HepG2 (cell line): ENCODE data around the gene FOCAD. TPM values are rescaled to one million over a fixed set of nuclear protein-coding genes. Genes with fewer than 3 reads are reported as not detected.

Source experiments
- ATAC-seq: fragments of 200-7000 bp; cut with Tn5 transposase; 3 replicates; pipeline ENCODE4 v1.9.1; 2020; ENCODE audit warnings: mild to moderate bottlenecking, moderate library complexity
- BruUV-seq: library from RNA; stranded (reverse); fragments of 400-500 nt; replicated peaks from 2 replicates; lab custom pipeline; 2021; lab: Mats Ljungman, UMichigan
- CTCF ChIA-PET: fragments of 300-600 bp; formaldehyde crosslinking; extraction: SDS; loops from one replicate; lab custom pipeline; 2021; ENCODE audit warnings: low total read pairs, inconsistent platforms, low intra/inter-chr PET ratio; lab: Yijun Ruan, JAX
- POLR2A ChIA-PET: fragments of 350-600 bp; sonication (Branson Sonifier 250); formaldehyde crosslinking; loops from one replicate; lab custom pipeline; 2020; ENCODE audit warnings: antibody characterized with exemption, inconsistent platforms; lab: Yijun Ruan, JAX
- DNase-seq: peaks from one replicate; pipeline ENCODE4 v3.0.0-alpha.2; 2015; ENCODE audit warnings: low spot score
- FAIRE-seq: peaks from 3 replicates; lab custom pipeline; 2011; peaks lifted over from hg19 to GRCh38; lab: Jason Lieb, UNC
- H2AFZ ChIP-seq: one replicate; pipeline ENCODE4 v1.6.1; 2011; ENCODE audit warnings: low read length, inconsistent platforms
- H3K27ac ChIP-seq: fragments of 300-600 bp; 3 replicates; pipeline ENCODE4 v1.8.0; 2011; ENCODE audit warnings: mixed run types, mild to moderate bottlenecking, mixed read lengths, low read length, inconsistent platforms; ENCODE audit not compliant: insufficient read depth; ENCODE audit errors: extremely low read length
- H3K27me3 ChIP-seq, 2 experiments: fragments of 200-600 bp in 1 of 2; 2 replicates in 1 of 2; 3 replicates in 1 of 2; pipeline versions ENCODE4 v1.6.0 to v1.8.0; 2011; ENCODE audit warnings: low read length in 2 of 2, mild to moderate bottlenecking in 2 of 2, moderate library complexity in 2 of 2, inconsistent platforms in 1 of 2; ENCODE audit not compliant: insufficient read depth in 2 of 2, control insufficient read depth in 1 of 2
- H3K36me3 ChIP-seq, 2 experiments: fragments of 200-600 bp in 1 of 2; replicated peaks in 1 of 2; 2 replicates in 1 of 2; 3 replicates in 1 of 2; pipeline versions ENCODE4 v1.5.1 to v1.8.0; 2011; ENCODE audit warnings: low read length in 2 of 2, inconsistent platforms in 1 of 2; ENCODE audit not compliant: insufficient read depth in 2 of 2, control insufficient read depth in 1 of 2
- H3K4me1 ChIP-seq: 2 replicates; pipeline ENCODE4 v1.5.1; 2012; ENCODE audit warnings: low read length, inconsistent platforms; ENCODE audit not compliant: insufficient read depth
- H3K4me2 ChIP-seq: 2 replicates; pipeline ENCODE4 v1.6.0; 2011; ENCODE audit warnings: low read depth, low read length, inconsistent platforms
- H3K4me3 ChIP-seq, 3 experiments: fragments of 200-600 bp in 1 of 3; sonication (generic), shearing (Covaris generic) in 1 of 3; replicated peaks in 1 of 3; 2 replicates each; pipeline ENCODE4 v1.5.1; 2011 to 2016; ENCODE audit warnings: low read length in 3 of 3, inconsistent platforms in 2 of 3, low read depth in 2 of 3, mild to moderate bottlenecking in 2 of 3, control low read depth in 1 of 3, mixed read lengths in 1 of 3; ENCODE audit not compliant: insufficient read depth in 1 of 3
- H3K79me2 ChIP-seq: one replicate; pipeline ENCODE4 v1.6.1; 2011; ENCODE audit warnings: low read length, inconsistent platforms; ENCODE audit not compliant: insufficient read depth
- H3K9ac ChIP-seq: 2 replicates; pipeline ENCODE4 v1.6.0; 2011; ENCODE audit warnings: mild to moderate bottlenecking, low read depth, low read length, inconsistent platforms; ENCODE audit not compliant: insufficient read depth
- H3K9me3 ChIP-seq: 2 replicates; pipeline ENCODE4 v1.5.1; 2012; ENCODE audit warnings: mild to moderate bottlenecking, low read length
- H4K20me1 ChIP-seq: 2 replicates; pipeline ENCODE4 v1.6.0; 2011; ENCODE audit warnings: inconsistent platforms, mild to moderate bottlenecking, low read length, moderate library complexity; ENCODE audit not compliant: insufficient read depth
- ATAD3A ChIP-seq: sonication (generic); formaldehyde crosslinking; IDR thresholded peaks from 2 replicates; pipeline ENCODE4 v1.4.0; 2020; ENCODE audit warnings: missing genetic modification reagents
- EP300 ChIP-seq, 3 experiments: sonication (generic) in 1 of 3; formaldehyde crosslinking in 1 of 3; IDR thresholded peaks; 2 replicates each; pipeline versions ENCODE4 v1.5.1 to v1.6.1; 2011 to 2020; ENCODE audit warnings: low read depth in 2 of 3, low read length in 2 of 3, borderline replicate concordance in 1 of 3, improper control_type of control experiment in 1 of 3, mild to moderate bottlenecking in 1 of 3, missing genetic modification reagents in 1 of 3, moderate library complexity in 1 of 3
- FIP1L1 ChIP-seq: fragments of 200-400 bp; formaldehyde crosslinking; IDR thresholded peaks from 2 replicates; pipeline ENCODE4 v1.6.1; 2018; ENCODE audit warnings: low read depth, mild to moderate bottlenecking, low read length, moderate library complexity, borderline replicate concordance; ENCODE audit not compliant: insufficient read depth
- FLYWCH1 ChIP-seq: sonication (generic); formaldehyde crosslinking; IDR thresholded peaks from 2 replicates; pipeline ENCODE4 v1.8.1; 2023; ENCODE audit warnings: mild to moderate bottlenecking, missing genetic modification reagents
- MXD3 ChIP-seq: IDR thresholded peaks from 2 replicates; pipeline ENCODE4 v1.6.1; 2016; ENCODE audit warnings: mild to moderate bottlenecking, missing biosample characterization, missing genetic modification reagents
- PRMT3 ChIP-seq: sonication (generic); formaldehyde crosslinking; IDR thresholded peaks from 2 replicates; pipeline ENCODE4 v1.8.1; 2022; ENCODE audit warnings: low read depth, mild to moderate bottlenecking, moderate library complexity, missing genetic modification reagents, borderline replicate concordance
- TBX3 ChIP-seq: fragments of 450-650 bp; IDR thresholded peaks from 2 replicates; pipeline ENCODE4 v1.6.1; 2017; ENCODE audit warnings: antibody characterized with exemption, mild to moderate bottlenecking, inconsistent platforms, borderline replicate concordance
- TCF12 ChIP-seq, 2 experiments: fragments of 450-650 bp in 1 of 2; sonication (generic) in 1 of 2; formaldehyde crosslinking in 1 of 2; IDR thresholded peaks; 2 replicates each; pipeline versions ENCODE4 v1.6.1 to v1.8.0; 2017 to 2022; ENCODE audit warnings: antibody characterized with exemption in 1 of 2, mild to moderate bottlenecking in 1 of 2, missing genetic modification reagents in 1 of 2, moderate library complexity in 1 of 2
- ZNF362 ChIP-seq: sonication (generic); formaldehyde crosslinking; IDR thresholded peaks from 2 replicates; pipeline ENCODE4 v1.4.0; 2020; ENCODE audit warnings: missing genetic modification reagents, mild to moderate bottlenecking, borderline replicate concordance
- WGBS: methylation state at CpG from one replicate; pipeline ENCODE4 v1.1.6; 2017; ENCODE audit warnings: low lambda C conversion rate; 5-methylcytosine and 5-hydroxymethylcytosine counted together
- in situ Hi-C: cut with HindIII; loops from 2 replicates; pipeline ENCODE4 v1.10.0; 2017; ENCODE audit warnings: low pct_unique_long_range_greater_than_20kb; ENCODE audit not compliant: extremely low pct_ligation_motif_present
- intact Hi-C: fragments of 100-400 bp; cut with micrococcal nuclease; formaldehyde crosslinking; loops from one replicate; pipeline ENCODE4 v1.10.0; 2022; ENCODE audit not compliant: unreplicated experiment
- polyA plus RNA-seq, 8 experiments: library from polyadenylated mRNA; depleted of rRNA in 3 of 8; stranded (reverse) in 7 of 8; unstranded in 1 of 8; fragments of >200 nt; fragmentation: Illumina TruSeq in 4 of 8; extraction: Trizol in 4 of 8; gene quantifications; 2 replicates each; pipeline versions ENCODE4 v1.2.1 to v1.2.3, GENCODE V29; 2011 to 2016; ENCODE audit warnings: low read depth in 4 of 8, missing spikeins in 1 of 8, mixed read lengths in 1 of 8; ENCODE audit not compliant: insufficient read depth in 1 of 8
- total RNA-seq, 5 experiments: library from RNA; depleted of rRNA; stranded (reverse); fragments of >200 nt; fragmentation: Illumina TruSeq; extraction: Trizol; gene quantifications; 2 replicates each; pipeline ENCODE4 v1.2.3, GENCODE V29; 2016; ENCODE audit warnings: low read depth in 1 of 5

Gene FOCAD
- total and polyA plus RNA-seq, 2 of the 13 experiments (the other 11 are each of a cell fraction or from before 2014, with no cell fraction given), result 18.0 to 31.1 TPM

GRCh38 chr9:20880271-20880670, 196.2 kb downstream of the FOCAD start:
- TF ChIP-seq ATAD3A (CRISPR knock-in tag) (no peak), MXD3 (CRISPR knock-in tag) (no peak), TCF12 (IDR thresholded peaks at IDR 0.05) (no peak), TCF12 (CRISPR knock-in tag; IDR thresholded peaks at IDR 0.05) (no peak), FLYWCH1 (CRISPR knock-in tag) (no peak), FIP1L1 (no peak), EP300 (IDR thresholded peaks at IDR 0.05; ENCODE audit: low read depth in 2 of 2, low read length in 2 of 2) (no peak), EP300 (CRISPR knock-in tag; IDR thresholded peaks at IDR 0.05; ENCODE audit: borderline replicate concordance) (no peak), ZNF362 (CRISPR knock-in tag) (no peak), TBX3 (no peak), PRMT3 (CRISPR knock-in tag) (no peak)
- ChIA-PET POLR2A (no interaction called here), CTCF (no interaction called here)
- no TSS peak for BruUV-seq
- H3K9me3 ChIP-seq, result no peaks in the 10 kb centered on the region
- FAIRE-seq (no peak), ATAC-seq (no peak), DNase-seq (no peak)
- intact Hi-C loops (loop anchor here (10.0 kb wide), 1 partner anchor 205 kb away; no protein-coding TSS in a partner anchor), in situ Hi-C loops (no loop called here)
- no peak overlapping the region for H3K4me2 ChIP-seq
- no peak overlapping the region for H2AFZ ChIP-seq
- no peaks in the 10 kb centered on the region; a peak in 1 of 5 replicates for H3K36me3 ChIP-seq
- H3K79me2 ChIP-seq, result no peaks in the 10 kb centered on the region
- H3K4me3 ChIP-seq, result no peak overlapping the region
- no peaks in the 10 kb centered on the region for H3K27me3 ChIP-seq
- H4K20me1 ChIP-seq, result no peaks in the 10 kb centered on the region
- no peaks in the 10 kb centered on the region for H3K4me1 ChIP-seq
- H3K27ac ChIP-seq, result no peak overlapping the region
- 91% methylated on average over 2 of the region's 2 CpGs for WGBS
- no peak overlapping the region for H3K9ac ChIP-seq
